Natural killer cell treated with Interleukin-12 subunit alpha and Interleukin-12 subunit beta and Interleukin-15 and Interleukin-18, amount 100 ng/mL, for 72 hours (primary cell): ENCODE results near the gene SLC27A6. TPM values are rescaled to one million over a fixed set of nuclear protein-coding genes. Genes with fewer than 3 reads are reported as not detected.

Experiments used
- total RNA-seq, 2 donors: library from RNA; stranded (reverse); gene quantifications; one replicate each; pipeline ENCODE4 v1.2.3, GENCODE V29; 2022

SLC27A6 gene
- total RNA-seq, 2 donors from 2014 or later: not detected

Other genes starting within 250 kb of the SLC27A6 start
- 10 to 100 TPM; 26.4 to 38.3 TPM for gene ISOC1, start 129.3 kb downstream of the SLC27A6 start, total RNA-seq